NOMO-1 treated with dmso at 0.1 percent for 144 hours (cell line): ENCODE data around the gene YRDC.
A peak's percentile ranks its signal among the peaks of the same experiment; 100 is the strongest.

ENCODE experiments used
- DNase-seq: peaks from one replicate; lab custom pipeline; 2025; ENCODE audit not compliant: unreplicated experiment; lab: John Stamatoyannopoulos, UW

YRDC gene

DNA sequence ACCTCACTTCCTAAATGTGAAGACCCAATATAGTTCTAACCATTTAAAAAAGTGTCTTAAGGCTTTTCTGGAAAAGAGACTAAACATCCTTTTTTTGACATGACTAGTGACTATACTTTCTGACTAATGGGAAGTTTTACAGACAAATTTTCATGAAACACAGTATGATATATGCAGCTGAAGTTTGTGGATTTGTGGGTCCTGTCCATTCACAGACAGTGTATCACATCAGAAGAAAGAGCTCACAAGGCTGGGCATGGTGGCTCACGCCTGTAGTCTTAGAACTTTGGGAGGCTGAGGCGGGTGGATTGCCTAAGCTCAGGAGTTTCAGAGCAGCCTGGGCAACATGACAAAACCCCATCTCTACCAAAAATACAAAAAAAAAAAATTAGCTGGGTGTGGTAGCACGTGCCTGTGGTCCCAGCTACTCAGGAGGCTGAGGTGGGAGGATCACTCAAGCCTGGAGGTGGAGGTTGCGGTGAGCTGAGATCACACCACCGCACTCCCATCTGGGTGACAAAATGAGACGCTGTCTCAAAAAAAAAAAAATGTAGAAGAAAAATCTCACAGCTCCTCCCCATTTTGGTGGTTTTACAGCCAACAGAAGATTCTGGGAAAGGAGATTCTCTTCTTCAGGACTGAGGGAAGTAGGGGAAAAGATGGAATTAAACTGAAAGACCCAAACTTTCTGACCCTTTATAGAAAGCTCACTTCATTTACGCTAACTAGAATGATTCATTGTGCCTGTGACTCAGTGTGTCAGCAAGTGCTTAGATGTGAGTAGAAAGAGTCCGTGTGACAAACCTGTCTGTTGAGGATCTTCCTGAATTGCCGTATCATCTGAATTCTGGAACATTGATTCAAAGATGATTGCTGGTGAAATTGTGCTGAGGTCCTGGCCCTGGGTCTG is 15.2 kb upstream of the YRDC start:
- DNase-seq: no peak

DNA sequence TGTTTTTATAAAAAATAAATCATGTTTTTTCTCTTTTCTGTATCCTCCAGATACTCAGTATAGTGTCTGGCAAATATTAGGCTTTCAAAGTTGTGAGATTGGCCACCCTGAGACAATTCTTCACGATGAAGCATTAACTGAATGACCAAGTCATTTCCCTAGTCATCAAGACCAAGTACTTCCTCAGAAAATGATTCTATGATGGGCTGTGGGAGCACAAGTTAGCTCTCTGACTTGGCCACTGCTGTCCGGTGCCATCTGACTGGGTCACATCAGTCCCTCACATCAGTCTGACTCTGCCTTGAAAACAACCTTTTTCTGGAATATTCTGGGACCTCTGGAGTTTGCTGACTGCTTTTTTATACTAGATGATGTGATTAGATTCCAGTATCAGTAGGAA is 13.5 kb upstream of the YRDC start:
- DNase-seq: no peak

DNA sequence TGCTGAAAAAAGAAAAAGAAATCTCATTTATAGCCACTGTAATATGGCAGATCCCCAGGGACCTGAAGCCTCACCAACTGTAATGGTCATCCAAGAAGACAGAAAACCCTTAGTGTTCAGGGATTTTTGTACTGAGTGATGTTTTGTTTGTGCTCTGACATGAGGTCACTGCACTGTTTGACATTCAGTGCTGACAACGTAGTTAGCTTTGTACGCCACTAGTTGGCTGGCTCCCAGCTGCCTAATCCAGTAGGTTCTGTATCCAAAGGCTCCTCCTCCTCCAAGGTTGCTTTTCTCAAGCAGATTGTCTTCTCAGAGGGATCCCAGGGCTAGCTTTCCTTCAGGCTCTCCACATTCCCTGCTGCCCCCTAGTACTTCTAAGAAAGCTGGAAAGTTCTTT is 9.5 kb upstream of the YRDC start:
- no peak for DNase-seq

DNA sequence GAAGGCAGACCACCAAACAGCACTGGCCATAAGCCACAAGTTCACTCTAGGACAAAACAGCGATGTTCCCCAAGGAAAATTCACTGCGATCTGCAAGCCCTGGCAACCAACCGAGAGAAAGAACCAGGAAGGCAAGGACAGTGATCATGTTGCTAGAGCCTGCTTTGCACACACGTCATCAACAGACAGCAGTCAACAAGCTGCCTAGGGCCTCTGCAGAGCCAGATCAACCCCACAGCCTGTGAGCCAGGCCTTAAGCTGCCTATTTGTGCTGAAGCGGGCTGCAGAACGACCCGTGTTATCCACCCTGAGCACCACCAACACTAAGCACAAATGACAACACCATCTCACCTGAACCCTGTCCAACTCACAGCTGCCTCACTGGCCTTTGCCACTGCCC is 6.2 kb upstream of the YRDC start:
- DNase-seq: no peak

DNA sequence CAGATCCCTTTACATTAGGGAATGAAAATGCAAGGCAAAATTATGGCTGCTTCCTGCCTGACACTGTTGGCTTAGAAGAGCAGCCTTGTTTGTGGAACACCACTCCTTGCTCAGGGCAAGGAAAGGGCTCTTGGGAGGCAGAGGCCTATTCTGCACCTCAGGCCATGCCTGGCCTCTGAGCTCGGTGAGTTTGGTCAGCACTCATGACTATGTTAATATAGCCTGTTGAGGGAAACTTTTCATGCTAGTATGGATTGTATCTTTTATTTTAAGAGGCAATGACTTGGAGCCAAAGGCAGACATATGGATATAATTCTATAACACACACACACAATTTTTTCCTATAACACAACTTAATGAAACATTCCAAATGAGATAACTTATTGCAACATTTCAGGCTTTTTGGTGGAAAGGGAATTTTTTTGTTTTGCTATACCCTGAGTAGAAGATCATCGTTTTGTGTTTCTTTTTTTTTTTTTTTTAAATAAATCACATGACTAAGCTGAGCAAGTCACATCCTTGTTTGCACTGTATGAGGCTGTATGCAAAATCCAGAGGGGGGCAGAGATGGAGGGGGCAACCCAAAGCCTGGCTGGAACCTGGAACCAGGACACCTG is 5.6 kb upstream of the YRDC start:
- DNase-seq: no peak

DNA sequence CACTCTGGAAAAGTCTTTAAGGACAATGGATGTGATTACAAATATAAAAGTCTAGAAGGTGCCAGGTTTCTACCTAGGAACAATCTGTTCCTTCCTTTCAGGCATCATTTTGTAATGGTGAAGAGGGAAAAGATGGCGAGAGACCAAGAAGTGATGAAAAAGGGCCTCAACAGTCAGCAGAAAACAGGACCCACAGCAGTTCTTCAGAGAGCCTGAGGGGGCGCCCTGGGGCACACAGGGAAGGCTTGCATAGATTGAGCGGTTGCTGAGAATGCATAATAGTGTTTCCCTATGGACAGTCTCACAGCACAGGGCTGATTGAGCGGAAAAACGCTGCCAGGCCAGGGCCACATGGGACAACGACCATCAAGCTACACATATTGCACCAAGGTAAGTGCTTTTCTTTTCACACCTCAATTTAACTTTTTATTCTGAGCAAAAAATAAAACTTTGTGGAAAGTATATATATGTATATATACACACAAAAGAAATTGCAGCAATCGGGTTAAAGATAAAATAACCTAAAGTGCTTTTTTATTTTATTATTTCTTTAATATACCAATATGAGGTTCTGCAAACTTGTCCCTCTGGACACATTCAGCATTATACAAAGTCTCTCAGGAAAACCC is 3.1 kb upstream of the YRDC start:
- peak; percentile 28 for DNase-seq

DNA sequence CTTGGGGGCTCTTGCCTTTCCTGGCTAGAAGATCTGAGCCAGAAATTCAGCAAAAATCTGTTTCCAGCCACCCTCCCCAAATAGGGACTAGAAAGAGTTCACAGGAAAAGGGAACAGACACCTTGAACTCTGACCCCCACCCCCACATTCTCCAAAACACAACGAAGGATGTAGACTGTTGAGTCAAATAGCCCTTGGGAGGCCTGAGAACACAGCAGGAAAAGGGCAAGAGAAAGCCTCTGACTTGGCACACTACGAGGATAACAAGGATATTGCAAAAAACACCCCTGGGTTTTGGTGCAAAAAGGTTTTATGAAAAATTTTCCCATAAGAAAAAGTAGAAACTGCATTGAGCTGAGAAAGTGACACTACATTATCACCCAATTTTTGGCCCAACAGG is 1.9 kb upstream of the YRDC start:
- no peak for DNase-seq

DNA sequence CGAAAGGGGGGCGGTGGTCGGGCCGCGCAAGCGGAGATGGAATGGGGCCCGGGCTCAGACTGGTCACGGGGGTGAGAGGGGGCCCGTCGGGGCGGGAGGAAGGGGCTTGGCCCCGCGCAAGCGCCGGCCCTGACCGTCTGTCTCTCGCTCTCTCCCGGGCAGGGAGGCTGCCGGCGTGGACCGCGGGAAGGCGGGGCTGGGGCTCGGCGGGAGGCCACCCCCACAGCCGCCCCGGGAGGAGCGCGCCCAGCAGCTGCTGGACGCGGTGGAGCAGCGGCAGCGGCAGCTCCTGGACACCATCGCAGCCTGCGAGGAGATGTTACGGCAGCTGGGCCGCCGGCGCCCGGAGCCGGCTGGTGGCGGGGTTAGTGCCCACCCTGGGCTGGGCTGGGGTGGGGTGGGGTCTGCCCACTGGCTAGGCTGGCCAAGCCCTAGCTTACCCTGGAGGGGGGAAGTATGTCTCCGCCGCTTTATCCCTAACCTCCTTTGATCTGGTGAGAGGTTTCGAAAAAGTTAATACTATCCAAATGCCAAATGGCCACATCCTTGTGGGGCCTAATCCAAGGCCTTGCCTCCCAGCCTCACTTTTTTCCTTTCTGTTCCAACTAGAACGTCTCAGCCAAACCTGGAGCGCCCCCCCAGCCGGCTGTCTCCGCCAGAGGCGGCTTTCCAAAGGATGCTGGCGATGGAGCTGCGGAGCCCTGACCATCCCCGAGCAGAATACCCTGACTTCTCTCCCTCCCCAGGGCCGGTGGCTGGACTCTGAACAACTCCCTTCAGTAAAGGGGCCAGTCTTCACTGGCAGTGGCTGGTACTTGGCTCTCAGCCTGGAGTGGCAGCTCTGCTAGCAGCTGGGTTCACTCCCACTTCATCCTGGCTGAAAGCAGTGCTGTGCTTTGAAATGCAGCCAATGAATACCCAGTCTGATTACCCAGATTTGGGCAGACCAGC is 636 bp upstream of the YRDC start:
- peak; percentile 36 for DNase-seq

DNA sequence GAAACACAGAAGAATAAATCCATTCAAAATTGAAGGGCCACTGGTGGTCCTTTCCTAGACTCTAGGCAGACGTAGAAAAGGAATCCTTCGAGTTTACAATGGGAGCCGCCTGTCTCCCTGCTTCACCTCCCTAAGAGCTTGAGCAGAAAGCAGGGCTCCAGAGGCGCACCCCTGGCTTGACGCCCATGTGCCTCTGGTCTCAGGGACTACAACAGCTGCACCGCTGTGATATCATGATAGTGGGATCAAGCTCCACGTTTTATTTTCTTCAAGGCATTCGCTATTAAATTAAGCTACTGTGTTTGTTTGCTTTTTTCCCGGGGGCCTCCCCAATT is 821 bp downstream of the YRDC start:
- no peak for DNase-seq

DNA sequence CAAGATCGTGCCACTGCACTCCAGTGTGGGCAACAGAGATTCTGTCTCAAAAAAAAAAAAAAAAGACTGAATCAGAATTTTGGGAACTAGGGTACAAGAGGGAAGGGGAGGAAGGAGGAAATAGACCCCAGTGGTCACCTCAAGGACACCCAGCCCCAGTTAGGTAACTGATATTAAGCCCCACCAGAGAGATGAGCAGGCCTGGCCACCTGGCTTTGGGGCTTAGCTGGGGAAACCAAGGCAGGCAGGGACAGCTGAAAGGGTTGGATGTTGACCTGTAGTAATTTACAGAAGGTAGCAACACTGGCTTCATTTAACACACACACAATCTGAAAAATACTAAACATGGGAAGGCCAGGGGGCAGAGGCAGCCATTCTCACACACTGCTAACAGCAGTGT is 5.6 kb downstream of the YRDC start:
- DNase-seq: no peak

DNA sequence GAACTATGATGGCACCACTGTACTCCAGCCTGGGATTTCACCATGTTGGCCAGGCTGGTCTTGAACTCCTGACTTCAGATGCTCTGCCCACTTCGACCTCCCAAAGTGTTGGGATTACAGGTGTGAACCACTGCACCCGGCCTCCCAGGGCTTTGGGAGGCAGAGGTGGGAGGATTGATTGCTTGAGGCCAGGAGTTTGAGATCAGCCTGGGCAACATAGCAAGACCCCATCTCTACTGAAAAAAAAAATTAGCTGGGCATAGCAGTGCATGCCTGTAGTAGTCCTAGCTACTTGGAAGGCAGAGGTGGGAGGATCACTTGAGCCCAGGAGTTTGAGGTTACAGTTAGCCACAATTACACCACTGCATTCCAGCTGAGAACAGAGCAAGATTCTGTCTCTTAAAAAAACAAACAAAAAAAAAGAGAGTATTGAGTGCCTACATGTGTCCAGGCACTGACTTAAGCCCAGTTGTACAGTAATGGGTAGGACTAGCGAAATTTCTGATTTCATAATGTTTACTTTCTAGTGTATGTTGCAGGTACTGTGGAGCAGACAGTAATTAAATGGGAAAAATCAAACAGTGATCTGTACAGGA is 10.2 kb downstream of the YRDC start:
- DNase-seq: no peak

DNA sequence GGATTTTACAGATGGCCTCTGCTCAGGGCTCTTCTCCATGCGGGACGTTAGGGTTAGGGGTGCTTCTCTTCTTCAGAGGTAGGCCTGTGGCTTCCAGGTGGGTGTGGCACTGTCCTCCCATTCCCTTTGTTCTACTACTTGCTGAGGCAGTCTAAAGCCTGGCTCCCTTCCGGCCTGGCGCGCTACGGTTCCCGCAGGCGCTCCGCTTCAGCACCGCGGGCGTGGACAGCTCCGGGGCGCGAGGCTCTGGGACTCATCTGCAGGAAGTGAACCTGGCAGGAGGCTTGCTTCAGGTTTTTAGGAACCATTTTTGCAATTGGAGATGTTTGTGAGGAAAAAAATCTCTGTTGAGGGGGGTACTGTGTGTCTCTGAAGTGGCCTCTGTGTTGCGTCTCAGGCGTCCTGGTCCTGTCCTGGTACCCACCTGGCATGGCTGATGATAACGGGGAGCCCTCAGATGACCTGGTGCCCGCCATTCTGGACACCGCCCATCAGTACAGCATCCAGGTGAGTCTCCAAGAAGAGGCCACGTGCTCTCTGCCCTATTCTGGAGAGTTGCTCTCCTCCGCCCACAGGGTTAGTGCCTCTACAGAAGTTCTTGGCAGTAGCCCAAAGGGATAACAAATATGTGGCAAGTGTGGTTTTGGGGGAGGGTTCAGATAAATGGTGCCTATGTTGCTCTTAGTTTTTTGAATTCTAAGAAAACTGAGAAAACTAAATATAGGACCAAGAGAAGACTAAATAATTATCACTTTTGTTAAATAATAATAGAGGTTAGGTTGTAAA is 12.5 kb downstream of the YRDC start:
- DNase-seq: peak; percentile 4

DNA sequence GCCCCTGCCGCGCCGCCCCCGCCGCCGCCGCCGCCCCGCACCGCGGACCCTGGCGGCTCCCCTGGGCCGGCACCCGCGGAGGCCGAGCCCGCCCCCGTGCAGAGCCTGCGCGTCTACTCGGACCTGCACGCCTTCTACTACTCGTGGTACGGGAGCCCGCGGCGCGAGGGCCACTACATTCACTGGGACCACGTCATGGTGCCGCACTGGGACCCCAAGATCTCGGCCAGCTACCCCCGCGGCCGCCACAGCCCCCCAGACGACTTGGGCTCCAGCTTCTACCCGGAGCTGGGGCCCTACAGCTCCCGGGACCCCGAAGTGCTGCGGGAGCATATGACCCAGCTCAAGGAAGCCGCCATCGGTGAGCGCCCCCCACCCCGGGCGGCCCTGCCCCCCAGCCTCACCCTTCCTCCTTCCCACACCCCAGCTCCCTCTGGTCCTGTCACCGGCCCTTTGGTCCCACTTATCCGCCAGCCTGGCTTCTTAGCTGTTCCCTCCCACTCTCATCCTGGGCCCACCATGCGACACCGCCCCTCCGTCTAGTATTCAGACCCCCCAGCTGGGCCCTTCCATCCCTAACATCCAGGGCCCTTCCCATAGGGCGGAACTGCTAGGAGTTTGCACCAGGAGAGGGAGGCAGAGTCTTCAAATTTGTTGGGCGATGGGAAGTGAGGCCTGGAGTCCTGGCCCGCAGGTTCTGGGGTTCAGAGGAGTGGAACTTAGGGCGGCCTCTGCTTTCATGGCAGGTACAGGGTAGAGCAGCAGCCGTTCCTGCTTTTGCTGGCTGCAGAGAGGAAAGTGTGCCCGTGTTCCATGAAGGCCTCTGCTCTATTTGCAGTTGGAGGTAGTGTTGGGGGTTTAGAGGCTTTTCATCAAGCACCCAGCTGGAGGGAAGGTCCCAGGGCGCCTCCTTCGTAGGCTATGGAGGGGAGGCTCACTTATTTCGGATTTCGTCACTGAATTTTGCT is 13.4 kb downstream of the YRDC start:
- no peak for DNase-seq

DNA sequence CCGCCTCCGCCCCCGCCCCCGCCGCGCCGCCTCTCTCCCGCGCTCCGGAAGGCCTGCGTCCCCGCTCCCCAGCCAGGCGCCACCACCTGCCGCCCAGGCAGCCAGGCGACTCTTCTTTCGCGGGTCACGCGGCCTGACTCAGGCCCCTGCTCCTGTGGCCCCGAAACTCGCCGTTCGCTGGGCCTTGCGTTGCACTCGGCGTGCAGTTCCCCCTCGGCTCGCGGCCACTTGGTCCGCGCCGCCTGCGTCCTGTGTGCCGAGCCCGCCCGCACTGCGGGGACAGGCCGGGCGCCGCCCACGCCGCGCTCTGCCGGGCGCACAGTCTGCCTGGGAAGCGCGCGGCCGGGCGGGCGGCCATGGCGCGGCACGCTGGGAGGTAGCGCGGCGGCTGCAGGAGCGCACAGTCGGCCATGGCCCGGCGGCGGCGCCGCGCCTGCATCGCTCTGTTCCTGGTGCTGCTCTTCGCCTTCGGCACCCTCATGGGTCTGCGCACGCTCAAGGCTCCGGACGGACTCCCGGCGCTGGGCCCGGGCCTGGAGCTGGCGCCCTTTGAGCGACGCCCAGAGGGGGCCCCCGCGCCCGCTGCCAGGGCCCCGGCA is 14.1 kb downstream of the YRDC start, which contains the start of gene MANEAL:
MANEAL (plus strand) TSS at position 75 of the 599 bp plus-strand sequence; CDS start at position 411, 336 bp downstream.
- DNase-seq: peak; percentile 40

DNA sequence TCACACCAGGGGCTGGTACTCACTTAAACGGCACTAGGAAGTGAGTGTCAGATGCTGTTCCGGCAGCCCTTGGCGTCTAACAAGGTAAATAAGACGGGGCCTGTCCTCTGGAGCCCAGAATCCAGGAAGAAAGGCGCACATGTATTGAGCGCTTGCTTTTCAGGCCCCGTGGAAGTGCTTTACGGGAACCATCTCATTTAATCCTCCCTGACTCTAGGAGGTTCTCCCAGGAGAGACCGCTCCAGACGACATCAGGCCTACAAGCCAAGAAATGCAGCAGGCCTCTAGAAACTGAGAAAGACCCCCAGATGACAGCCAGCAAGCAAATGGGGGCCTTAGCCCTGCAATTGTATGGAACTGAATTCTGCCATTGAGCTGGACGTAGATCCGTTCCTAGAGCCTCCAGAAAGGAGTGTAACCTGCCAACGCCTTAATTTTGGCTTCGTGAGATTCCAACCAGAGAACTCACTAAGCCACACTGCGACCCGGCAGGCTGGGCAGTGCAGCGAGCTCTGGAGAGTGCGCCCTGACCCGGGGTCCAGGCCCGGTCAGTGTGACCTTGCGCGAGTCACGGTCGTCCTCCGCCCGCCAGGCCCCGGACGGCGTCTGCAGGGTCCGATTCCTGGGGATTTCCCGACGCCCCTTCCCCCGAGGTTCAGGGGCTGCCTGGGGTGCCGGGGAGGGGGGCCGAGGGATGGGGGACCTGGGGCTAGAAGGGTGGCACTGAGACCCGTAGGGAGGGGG is 14.9 kb downstream of the YRDC start:
- no peak for DNase-seq

DNA sequence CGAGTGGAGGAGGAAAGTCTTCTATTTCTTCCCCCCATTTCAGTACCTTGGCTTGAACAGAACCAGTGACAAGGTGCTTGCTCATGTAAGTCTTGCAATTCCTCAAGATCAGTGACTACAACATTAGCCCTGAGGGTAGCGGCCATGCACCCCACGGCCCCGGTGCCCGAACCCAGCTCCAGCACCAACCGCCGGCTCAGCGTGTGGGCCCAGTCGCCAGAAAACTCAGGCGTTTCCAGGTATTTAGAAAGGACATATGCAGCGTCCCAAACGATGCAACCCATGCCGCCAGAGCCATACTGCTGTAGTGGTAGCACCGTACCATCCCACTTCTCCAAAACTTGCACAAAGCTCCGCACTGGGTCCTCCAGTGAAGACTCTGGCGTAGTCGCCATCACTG is 25.5 kb downstream of the YRDC start:
- DNase-seq: no peak

DNA sequence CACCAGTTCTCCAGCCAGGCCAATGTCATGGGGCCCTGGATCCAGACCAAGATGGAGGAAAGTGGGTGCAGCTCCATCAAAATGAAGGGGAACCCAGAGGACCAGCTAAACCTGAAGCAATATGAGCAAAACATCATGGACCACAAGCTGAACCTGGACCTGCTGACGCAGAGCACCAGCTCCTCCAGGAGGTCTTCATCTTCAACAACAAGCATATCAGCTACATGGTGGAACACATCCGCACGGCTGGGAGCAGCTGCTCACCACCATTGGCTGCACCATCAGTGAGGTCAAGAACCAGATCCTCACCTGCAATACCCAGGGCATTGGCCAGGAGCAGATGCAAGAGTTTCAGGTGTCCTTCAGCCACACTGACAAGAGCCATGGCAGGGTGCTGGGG is 29.4 kb downstream of the YRDC start:
- no peak for DNase-seq
